OCI-LY1 (cell line): ENCODE measurements around the gene SLC22A12.

ENCODE experiments used
- H2AFZ ChIP-seq: fragments of 200-600 bp; sonication (generic), shearing (Covaris generic); 2 replicates; pipeline ENCODE4 v1.6.0; 2014; ENCODE audit warnings: antibody characterized with exemption, mild to moderate bottlenecking, low read length
- H3F3A ChIP-seq: fragments of 200-600 bp; sonication (generic), shearing (Covaris generic); 2 replicates; pipeline ENCODE4 v1.6.0; 2014; ENCODE audit warnings: mild to moderate bottlenecking, antibody characterized with exemption, low read length, moderate library complexity; ENCODE audit not compliant: insufficient read depth
- H3K27ac ChIP-seq: fragments of 200-600 bp; sonication (generic); 2 replicates; pipeline ENCODE4 v1.5.1; 2014; ENCODE audit warnings: low read length, mixed run types, mild to moderate bottlenecking, low read depth; ENCODE audit not compliant: poor library complexity, severe bottlenecking
- H3K27me3 ChIP-seq: fragments of 200-600 bp; sonication (generic); 2 replicates; pipeline ENCODE4 v1.6.0; 2014; ENCODE audit warnings: antibody characterized with exemption, mild to moderate bottlenecking, low read length, moderate library complexity; ENCODE audit not compliant: insufficient read depth
- H3K36me3 ChIP-seq: fragments of 200-600 bp; sonication (generic); 2 replicates; pipeline ENCODE4 v1.6.1; 2014; ENCODE audit warnings: mild to moderate bottlenecking, antibody characterized with exemption, low read length, moderate library complexity, mixed read lengths; ENCODE audit not compliant: insufficient read depth
- H3K4me1 ChIP-seq: fragments of 200-600 bp; sonication (generic); 2 replicates; pipeline ENCODE4 v1.5.1; 2014; ENCODE audit warnings: mild to moderate bottlenecking, low read length, moderate library complexity; ENCODE audit not compliant: insufficient read depth, severe bottlenecking
- H3K4me2 ChIP-seq: fragments of 200-600 bp; sonication (generic), shearing (Covaris generic); 2 replicates; pipeline ENCODE4 v1.6.1; 2014; ENCODE audit warnings: low read length
- H3K4me3 ChIP-seq: fragments of 200-600 bp; sonication (generic); 2 replicates; pipeline ENCODE4 v1.5.1; 2014; ENCODE audit warnings: low read length, low read depth, mild to moderate bottlenecking, mixed read lengths; ENCODE audit not compliant: poor library complexity, severe bottlenecking
- H3K79me2 ChIP-seq: fragments of 200-600 bp; shearing (Covaris generic); 2 replicates; pipeline ENCODE4 v1.6.1; 2016; ENCODE audit warnings: mixed run types, low read length, mixed read lengths; ENCODE audit not compliant: insufficient read depth
- H3K9ac ChIP-seq: fragments of 200-600 bp; sonication (generic), shearing (Covaris generic); 2 replicates; pipeline ENCODE4 v1.6.1; 2014; ENCODE audit warnings: mild to moderate bottlenecking, low read length, mixed read lengths
- H3K9me2 ChIP-seq: fragments of 200-600 bp; sonication (generic), shearing (Covaris generic); 2 replicates; pipeline ENCODE4 v1.6.1; 2014; ENCODE audit warnings: low read depth, mild to moderate bottlenecking, low read length, mixed read lengths
- H3K9me3 ChIP-seq: fragments of 200-600 bp; shearing (Covaris generic); 2 replicates; pipeline ENCODE4 v1.6.1; 2014; ENCODE audit warnings: low read length, mixed read lengths
- H4K20me1 ChIP-seq: fragments of 200-600 bp; sonication (generic), shearing (Covaris generic); 2 replicates; pipeline ENCODE4 v1.6.0; 2016; ENCODE audit warnings: mild to moderate bottlenecking, low read length; ENCODE audit not compliant: insufficient read depth
- CTCF ChIP-seq: fragments of 200-600 bp; sonication (generic), shearing (Covaris generic); IDR thresholded peaks from 2 replicates; pipeline ENCODE4 v1.5.1; 2017; ENCODE audit warnings: mild to moderate bottlenecking, antibody characterized with exemption, low read length, moderate library complexity, mixed read lengths
- EZH2 ChIP-seq: fragments of 200-600 bp; sonication (generic), shearing (Covaris generic); IDR thresholded peaks from 2 replicates; pipeline ENCODE4 v1.8.0; 2017; ENCODE audit warnings: borderline replicate concordance, mixed run types, mild to moderate bottlenecking, antibody characterized with exemption, low read length, moderate library complexity, mixed read lengths

SLC22A12 gene

DNA sequence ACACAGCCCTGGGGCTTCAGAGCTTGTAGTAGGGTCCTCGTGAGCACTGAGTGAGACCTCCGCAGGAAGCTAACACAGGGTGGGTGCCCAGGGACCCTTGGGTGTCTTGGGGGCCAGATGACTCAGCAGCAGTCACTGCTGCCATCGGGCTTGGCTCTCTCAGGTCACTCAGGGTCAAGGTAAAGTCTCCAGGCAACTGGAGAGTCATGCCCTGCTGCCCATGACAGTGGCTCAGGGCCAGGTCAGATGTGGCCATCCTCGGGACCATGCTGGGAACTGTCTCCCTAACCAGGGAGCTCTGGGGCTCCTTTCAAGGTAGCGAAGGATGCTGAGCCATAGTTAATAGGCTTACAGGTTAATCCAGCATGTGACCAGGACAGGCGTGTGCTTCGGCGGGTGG, 44.4 kb upstream of the SLC22A12 start:
- H3K36me3 ChIP-seq: no peaks in the 10 kb centered on the region
- no peaks in the 10 kb centered on the region for H3F3A ChIP-seq
- no peaks in the 10 kb centered on the region for H3K9me3 ChIP-seq
- no peaks in the 10 kb centered on the region for H3K4me1 ChIP-seq
- no peak overlapping the region for H3K27ac ChIP-seq
- H3K79me2 ChIP-seq: no peaks in the 10 kb centered on the region
- H3K4me3 ChIP-seq: no peak overlapping the region
- no peak for TF ChIP-seq EZH2
- no peak for TF ChIP-seq CTCF
- H4K20me1 ChIP-seq: no peaks in the 10 kb centered on the region
- H3K9me2 ChIP-seq: no peaks in the 10 kb centered on the region
- H3K9ac ChIP-seq: no peak overlapping the region
- H2AFZ ChIP-seq: no peak overlapping the region
- H3K4me2 ChIP-seq: no peak overlapping the region
- 0 out of 2 replicates have a peak, but pooled peaks cover 5% of the 10 kb centered on the region for H3K27me3 ChIP-seq

GRCh38 chr11:64549969-64550368, 41.1 kb upstream of the SLC22A12 start:
- no peaks in the 10 kb centered on the region for H3K9me3 ChIP-seq
- no peaks in the 10 kb centered on the region for H3K27me3 ChIP-seq
- H3K4me1 ChIP-seq: no peaks in the 10 kb centered on the region
- H2AFZ ChIP-seq: no peak overlapping the region
- H3K4me2 ChIP-seq: no peak overlapping the region
- H3F3A ChIP-seq: no peaks in the 10 kb centered on the region
- no peak overlapping the region for H3K9ac ChIP-seq
- TF ChIP-seq CTCF: no peak
- TF ChIP-seq EZH2: no peak
- H3K4me3 ChIP-seq: no peak overlapping the region
- H3K36me3 ChIP-seq: no peaks in the 10 kb centered on the region
- no peaks in the 10 kb centered on the region for H4K20me1 ChIP-seq
- H3K9me2 ChIP-seq: no peaks in the 10 kb centered on the region
- H3K27ac ChIP-seq: no peak overlapping the region
- H3K79me2 ChIP-seq: no peaks in the 10 kb centered on the region

GRCh38 chr11:64553554-64554201, 37.3 kb upstream of the SLC22A12 start:
- H3K36me3 ChIP-seq: no peaks in the 10 kb centered on the region
- TF ChIP-seq CTCF (peak; percentile 93), EZH2 (no peak)
- H3K27me3 ChIP-seq: 0 out of 2 replicates have a peak, but pooled peaks cover 1% of the 10 kb centered on the region
- no peak overlapping the region for H3K4me2 ChIP-seq
- no peaks in the 10 kb centered on the region for H3K9me2 ChIP-seq
- no peaks in the 10 kb centered on the region for H3K4me1 ChIP-seq
- H3K79me2 ChIP-seq: no peaks in the 10 kb centered on the region
- no peak overlapping the region for H2AFZ ChIP-seq
- H3K4me3 ChIP-seq: no peak overlapping the region
- no peaks in the 10 kb centered on the region for H3F3A ChIP-seq
- no peaks in the 10 kb centered on the region for H3K9me3 ChIP-seq
- H4K20me1 ChIP-seq: no peaks in the 10 kb centered on the region
- no peak overlapping the region for H3K9ac ChIP-seq
- no peak overlapping the region for H3K27ac ChIP-seq
